Ovary (tissue), 9 donors: ENCODE results near the gene CBLIF. TPM values are rescaled to one million over a fixed set of nuclear protein-coding genes. Genes with fewer than 3 reads are reported as not detected.

Experiments
- DNase-seq, 5 donors: peaks; one replicate each; pipeline ENCODE4 v3.0.0-alpha.2; 2019 to 2020
- H3K27ac ChIP-seq, 2 donors: fragments of 200-600 bp; one replicate each; pipeline versions ENCODE4 v1.5.1 to v1.8.0; 2019 to 2022
- H3K27me3 ChIP-seq: fragments of 200-600 bp; one replicate; pipeline ENCODE4 v1.8.0; 2022
- H3K36me3 ChIP-seq: fragments of 200-600 bp; sonication (generic); one replicate; pipeline ENCODE4 v1.5.1; 2019
- H3K4me1 ChIP-seq: one replicate; pipeline ENCODE4 v1.8.1; 2013; ENCODE audit warnings: mild to moderate bottlenecking, moderate library complexity; ENCODE audit not compliant: insufficient read depth
- H3K4me3 ChIP-seq: fragments of 200-600 bp; sonication (generic); one replicate; pipeline ENCODE4 v1.5.1; 2017
- H3K9me3 ChIP-seq, 2 donors: fragments of 200-600 bp in 1 of 2; sonication (generic) in 1 of 2; one replicate each; pipeline versions ENCODE4 v1.5.1 to v1.8.1; 2013 to 2019; ENCODE audit warnings: mild to moderate bottlenecking in 1 of 2, moderate library complexity in 1 of 2
- CTCF ChIP-seq, 3 donors: fragments of 450-650 bp in 2 of 3; fragments of 200-600 bp in 1 of 3; IDR thresholded peaks; one replicate each; pipeline versions ENCODE4 v1.5.1 to v1.8.0; 2016 to 2022; ENCODE audit warnings: antibody characterized with exemption in 3 of 3, mild to moderate bottlenecking in 1 of 3
- EP300 ChIP-seq: sonication (generic); formaldehyde crosslinking; IDR thresholded peaks from one replicate; pipeline ENCODE4 v1.6.1; 2017; ENCODE audit warnings: antibody characterized with exemption
- POLR2A ChIP-seq: fragments of 450-650 bp; IDR thresholded peaks from one replicate; pipeline ENCODE4 v1.6.1; 2017; ENCODE audit warnings: antibody characterized with exemption, mild to moderate bottlenecking, moderate library complexity
- WGBS, 3 donors: extraction: QIAGEN DNeasy Blood & Tissue Kit in 1 of 3; methylation state at CpG; one replicate each; pipeline versions ENCODE4 v1.1.5 to v1.1.7; 2013 to 2017; 5-methylcytosine and 5-hydroxymethylcytosine counted together
- intact Hi-C, 4 donors: fragments of 100-400 bp; cut with DNase I; formaldehyde crosslinking; loops; one replicate each; pipeline versions ENCODE4 v1.11.0 to v1.15.1; 2022 to 2023
- polyA plus RNA-seq, 2 donors: library from polyadenylated mRNA; stranded (reverse); fragments of 200-250 nt in 1 of 2; fragments of 350-450 nt in 1 of 2; fragmentation: Illumina TruSeq in 1 of 2; extraction: RNeasy Lipid Tissue Mini Kit (QIAGEN cat#74804) in 1 of 2; gene quantifications; one replicate each; pipeline ENCODE4 v1.2.3, GENCODE V29; 2013 to 2014
- total RNA-seq, 7 donors: library from RNA; depleted of rRNA in 2 of 7; stranded (reverse); fragments of >200 nt in 2 of 7; fragmentation: NEBNext Ultra II Directional in 3 of 7; extraction: Animal tissue kit (Norgen Biotek cat#: 25700) in 3 of 7; gene quantifications; one replicate each; pipeline versions ENCODE4 v1.1.0 to v1.2.4, GENCODE V29; 2016 to 2023
- donor health status: DM: no; HTN: no; CAD: no; lungs with moderate emphysema.
- donor health status: DM: no; HTN: no; CAD: no.
- donor health status: Bipolar disorder and iron deficiency.
- donor health status: DM: yes; HTN: yes; CAD: no.
- donor health status: DM: no; HTN: no; CAD: no.
- donor health status: DM: yes; HTN: yes; CAD: no.

The CBLIF gene
- total and polyA plus RNA-seq, 9 donors, result not detected

DNA sequence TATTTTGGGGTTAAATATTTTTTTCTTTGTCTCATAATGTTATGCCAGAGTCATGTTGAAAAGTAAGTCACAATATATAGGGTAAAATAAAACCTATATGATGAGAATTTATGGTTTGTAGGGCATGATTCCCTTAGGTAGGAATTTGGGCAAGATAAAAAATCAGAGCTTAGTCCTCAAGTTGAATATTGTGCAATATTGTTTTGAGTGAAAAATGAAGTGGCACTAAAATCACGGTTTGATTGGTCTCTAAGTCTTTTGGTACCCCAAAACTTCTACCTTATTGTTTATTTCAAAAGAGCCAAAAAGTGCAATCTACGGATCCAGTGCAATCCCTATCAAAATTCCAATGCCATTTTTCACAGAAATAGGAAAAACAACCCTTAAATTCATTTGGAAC lies 33.1 kb downstream of the CBLIF start:
- no peak for TF ChIP-seq EP300
- TF ChIP-seq POLR2A, result no peak
- no peak for TF ChIP-seq CTCF (IDR thresholded peaks at IDR 0.05)
- intact Hi-C loops, result no loop called here
- H3K36me3 ChIP-seq, result no peaks in the 10 kb centered on the region
- no peak overlapping the region for H3K27ac ChIP-seq
- WGBS, 3 donors, result 80 to 81% (median 81%) methylated on average over 2 of the region's 2 CpGs
- no peak for DNase-seq
- no peaks in the 10 kb centered on the region for H3K27me3 ChIP-seq
- peaks cover 5% of the 10 kb centered on the region for H3K4me1 ChIP-seq
- H3K9me3 ChIP-seq, result no peaks in the 10 kb centered on the region
- no peak overlapping the region for H3K4me3 ChIP-seq

- Histone ChIP-seq H3K9me3 (no peaks in the 10 kb centered on the region), H3K4me3 (peak overlapping the region; percentile 89), H3K27me3 (no peaks in the 10 kb centered on the region), H3K36me3 (no peaks in the 10 kb centered on the region), H3K4me1 (peaks cover 5% of the 10 kb centered on the region), H3K27ac (peak overlapping the region; percentile 23 to 58)
- intact Hi-C loops, result no loop called here
- WGBS, 3 donors, result 5 to 6% (median 5%) methylated on average over 8 of the region's 8 CpGs
- TF ChIP-seq CTCF (IDR thresholded peaks at IDR 0.05), result no peak
- TF ChIP-seq EP300, result no peak
- no peak for TF ChIP-seq POLR2A
- DNase-seq, result no peak
These were observed 34.4 kb downstream of the CBLIF start for GRCh38 chr11:59810911-59811259.

GRCh38 chr11:59810189-59810910 lies 34.9 kb downstream of the CBLIF start, which contains the start of gene MRPL16:
Gene MRPL16, minus strand, starts transcription at chr11:59810778. Its CDS starts 120 bp downstream, at chr11:59810658.
- intact Hi-C loops, result no loop called here
- Histone ChIP-seq H3K27ac (peak within 1 kb of the TSS; percentile 23 to 58), H3K4me1 (peaks cover 1% of the 10 kb centered on the region), H3K9me3 (no peaks in the 10 kb centered on the region), H3K36me3 (no peaks in the 10 kb centered on the region), H3K27me3 (no peaks in the 10 kb centered on the region), H3K4me3 (peak within 1 kb of the TSS; percentile 89)
- TF ChIP-seq POLR2A, result no peak
- TF ChIP-seq CTCF (IDR thresholded peaks at IDR 0.05), result peak in 1 of 3 donors; percentile 21
- TF ChIP-seq EP300, result no peak
- peak; percentile 81 to 90 (median 87) for DNase-seq
- 0 to 1% (median 1%) methylated on average over 54 of the region's 54 CpGs for WGBS, 3 donors

- no peaks in the 10 kb centered on the region for H3K9me3 ChIP-seq
- no peak overlapping the region for H3K4me3 ChIP-seq
- intact Hi-C loops, result loop anchor here in 2 of 4 donors (10.0 kb wide), 2 partner anchors 52 to 272 kb away; partner anchors contain the start of gene STX3 (in 1 of the 2)
- H3K36me3 ChIP-seq, result no peaks in the 10 kb centered on the region
- TF ChIP-seq CTCF (IDR thresholded peaks at IDR 0.05) (no peak), POLR2A (no peak), EP300 (no peak)
- no peak overlapping the region for H3K27ac ChIP-seq
- no peaks in the 10 kb centered on the region for H3K27me3 ChIP-seq
- DNase-seq, result no peak
- 76 to 78% (median 77%) methylated on average over 1 of the region's 1 CpG for WGBS, 3 donors
- H3K4me1 ChIP-seq, result no peaks in the 10 kb centered on the region
These were observed 38.2 kb downstream of the CBLIF start for GRCh38 chr11:59807047-59807610.
